IPS DF 6.9 (cell line): ENCODE results near the gene WNT4.

Experiments
- DNase-seq: peaks from one replicate; pipeline ENCODE4 v3.0.0-alpha.2; 2013; ENCODE audit warnings: low read depth, low spot score
- H3K27ac ChIP-seq: one replicate; pipeline ENCODE4 v1.5.1; 2013; ENCODE audit warnings: low read length, control low read depth
- H3K27me3 ChIP-seq: 2 replicates; pipeline ENCODE4 v1.6.1; 2013; ENCODE audit warnings: mild to moderate bottlenecking, low read length; ENCODE audit not compliant: control insufficient read depth, insufficient read depth
- H3K36me3 ChIP-seq: 2 replicates; pipeline ENCODE4 v1.6.1; 2013; ENCODE audit warnings: low read length; ENCODE audit not compliant: control insufficient read depth, insufficient read depth
- H3K4me1 ChIP-seq: 2 replicates; pipeline ENCODE4 v1.6.1; 2013; ENCODE audit warnings: low read length; ENCODE audit not compliant: control insufficient read depth, insufficient read depth
- H3K4me3 ChIP-seq: 2 replicates; pipeline ENCODE4 v1.5.1; 2013; ENCODE audit warnings: mild to moderate bottlenecking, low read length
- H3K9me3 ChIP-seq: 2 replicates; pipeline ENCODE4 v1.6.1; 2013; ENCODE audit warnings: low read length, inconsistent platforms; ENCODE audit not compliant: control insufficient read depth, insufficient read depth
- WGBS: extraction: QIAGEN DNeasy Blood & Tissue Kit; methylation state at CpG from one replicate; pipeline ENCODE4 v1.1.7; 2013; ENCODE audit warnings: mixed read lengths, missing lambda C conversion rate; ENCODE audit not compliant: insufficient read length, insufficient coverage; 5-methylcytosine and 5-hydroxymethylcytosine counted together

WNT4 gene

DNA sequence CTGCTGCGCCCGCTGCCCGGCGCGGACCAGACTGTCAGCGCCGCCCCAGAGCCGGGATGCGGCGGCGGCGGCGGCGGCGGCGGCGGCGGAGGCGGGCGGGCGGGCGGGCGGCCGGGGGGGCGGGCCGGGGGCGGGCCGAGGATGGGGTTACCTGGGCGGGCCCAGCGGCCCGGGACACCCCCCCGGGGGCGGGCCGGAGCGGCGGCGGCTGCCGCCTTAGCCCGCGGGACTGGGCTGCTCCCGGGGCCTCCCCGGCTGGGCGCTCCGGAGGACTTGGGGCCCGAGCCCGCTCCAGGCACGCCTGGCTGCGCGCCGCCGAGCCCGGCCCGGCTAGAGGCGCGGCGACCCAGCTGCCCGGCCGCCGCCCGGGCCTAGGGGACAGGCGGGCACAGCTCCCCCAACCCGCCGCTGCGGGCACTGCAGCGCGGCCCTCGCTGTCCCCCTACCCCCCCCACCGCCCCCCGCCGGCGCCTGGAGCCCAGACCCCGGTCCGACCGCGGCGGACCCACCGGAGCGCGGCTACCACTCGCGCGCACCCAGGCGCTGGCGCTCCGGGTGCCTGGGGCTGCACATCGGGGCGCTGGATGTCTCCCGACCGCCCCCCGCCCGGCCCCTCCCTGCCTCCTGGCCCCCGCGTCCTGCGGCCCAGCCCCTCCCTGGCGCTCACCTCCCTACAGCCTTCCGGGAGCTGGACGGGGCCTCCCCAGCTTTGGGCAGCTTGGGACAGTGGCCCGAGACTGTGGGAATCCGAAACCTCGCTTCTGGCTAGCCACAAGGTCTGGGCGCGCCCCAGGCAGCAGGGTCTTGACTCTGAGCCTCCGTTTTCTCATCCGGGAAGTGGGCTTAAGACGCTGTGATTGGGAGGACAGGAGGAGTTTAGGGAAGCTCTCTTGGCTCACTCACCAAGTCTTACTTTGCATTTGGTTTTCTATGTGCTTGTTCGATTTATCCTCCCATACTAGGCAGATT is at the start of gene WNT4:
Gene WNT4, minus strand, starts transcription at position 33 of the 969 bp plus-strand sequence. CDS start 175 bp downstream, outside the sequence.
- peaks cover 8% of the 10 kb centered on the region for H3K27me3 ChIP-seq
- no peaks in the 10 kb centered on the region for H3K9me3 ChIP-seq
- DNase-seq: no peak
- no peak within 1 kb of the TSS for H3K27ac ChIP-seq
- peak within 1 kb of the TSS; percentile 49; the same call in 1 of the 2 replicates for H3K4me3 ChIP-seq
- WGBS: no CpG with 5 or more reads among the region's 106 CpGs
- peaks cover 3% of the 10 kb centered on the region for H3K4me1 ChIP-seq
- H3K36me3 ChIP-seq: no peaks in the 10 kb centered on the region

DNA sequence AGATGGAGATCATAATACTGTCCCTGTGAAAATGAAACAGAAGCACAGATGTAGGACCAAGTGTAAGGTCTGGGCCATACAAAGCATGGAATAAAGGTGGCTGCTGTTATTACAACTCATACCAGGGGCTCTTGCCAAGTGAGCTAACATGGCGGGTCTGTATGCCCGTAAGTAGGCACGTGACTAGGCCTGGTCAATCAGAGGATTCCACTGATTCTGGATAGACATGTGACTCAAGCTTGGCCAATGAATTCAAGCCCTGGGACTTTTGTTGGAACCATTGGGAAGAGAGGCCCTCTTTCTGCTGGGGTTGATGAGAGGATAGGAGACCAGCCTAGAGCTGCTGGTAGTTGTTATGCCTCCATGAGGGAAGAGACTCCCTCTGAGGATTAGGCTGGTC is 47.8 kb upstream of the WNT4 start:
- Histone ChIP-seq H3K36me3 (no peaks in the 10 kb centered on the region), H3K27ac (no peak overlapping the region), H3K4me1 (no peaks in the 10 kb centered on the region), H3K4me3 (no peak overlapping the region), H3K9me3 (no peaks in the 10 kb centered on the region), H3K27me3 (no peaks in the 10 kb centered on the region)
- WGBS: no CpG with 5 or more reads among the region's 3 CpGs
- DNase-seq: no peak

DNA sequence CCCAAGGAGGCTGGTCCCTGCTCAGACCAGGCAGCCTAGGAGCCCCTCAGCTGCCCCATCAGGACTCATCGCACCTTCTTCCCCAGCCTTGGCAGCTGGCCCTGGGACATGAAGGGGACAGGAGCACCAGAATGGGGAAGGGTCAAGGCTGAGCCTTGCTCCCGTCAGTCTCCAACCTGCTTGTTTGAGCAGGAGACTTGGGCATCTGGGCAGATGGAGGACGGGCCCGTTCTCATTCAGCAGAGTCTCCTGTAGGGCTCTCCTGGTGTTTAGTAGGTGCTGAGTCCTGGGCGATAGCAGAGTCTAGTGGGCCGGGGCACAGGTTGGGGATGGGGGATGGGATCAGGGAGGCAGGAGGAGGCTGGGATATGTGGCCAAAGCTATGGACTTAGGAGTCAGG is 47.4 kb upstream of the WNT4 start:
- no peaks in the 10 kb centered on the region for H3K27me3 ChIP-seq
- no peak for DNase-seq
- no peaks in the 10 kb centered on the region for H3K9me3 ChIP-seq
- H3K36me3 ChIP-seq: no peaks in the 10 kb centered on the region
- no peak overlapping the region for H3K4me3 ChIP-seq
- no peaks in the 10 kb centered on the region for H3K4me1 ChIP-seq
- WGBS: no CpG with 5 or more reads among the region's 6 CpGs
- H3K27ac ChIP-seq: no peak overlapping the region

DNA sequence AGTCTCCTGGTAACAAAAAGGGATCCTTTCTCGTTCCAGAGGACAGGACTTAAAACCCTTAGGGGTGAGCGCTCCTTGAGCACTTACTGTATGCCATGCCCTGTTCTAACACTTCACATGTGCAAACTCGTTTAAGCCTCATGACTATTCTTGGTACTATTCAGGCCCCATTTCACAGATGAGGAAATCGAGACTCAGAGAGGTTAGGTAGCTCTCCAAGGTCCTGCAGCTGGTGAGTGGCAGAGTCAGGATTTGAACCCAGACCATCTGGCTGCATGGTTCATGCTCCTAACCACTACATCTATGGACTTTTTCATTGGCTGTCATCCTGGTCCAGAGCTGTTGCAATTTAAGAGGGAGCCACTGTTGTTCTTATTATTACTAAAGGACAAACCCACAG is 46.7 kb upstream of the WNT4 start:
- Histone ChIP-seq H3K9me3 (no peaks in the 10 kb centered on the region), H3K36me3 (no peaks in the 10 kb centered on the region), H3K27ac (no peak overlapping the region), H3K4me1 (no peaks in the 10 kb centered on the region), H3K27me3 (no peaks in the 10 kb centered on the region), H3K4me3 (no peak overlapping the region)
- no peak for DNase-seq
- WGBS: no CpG with 5 or more reads among the region's 4 CpGs

DNA sequence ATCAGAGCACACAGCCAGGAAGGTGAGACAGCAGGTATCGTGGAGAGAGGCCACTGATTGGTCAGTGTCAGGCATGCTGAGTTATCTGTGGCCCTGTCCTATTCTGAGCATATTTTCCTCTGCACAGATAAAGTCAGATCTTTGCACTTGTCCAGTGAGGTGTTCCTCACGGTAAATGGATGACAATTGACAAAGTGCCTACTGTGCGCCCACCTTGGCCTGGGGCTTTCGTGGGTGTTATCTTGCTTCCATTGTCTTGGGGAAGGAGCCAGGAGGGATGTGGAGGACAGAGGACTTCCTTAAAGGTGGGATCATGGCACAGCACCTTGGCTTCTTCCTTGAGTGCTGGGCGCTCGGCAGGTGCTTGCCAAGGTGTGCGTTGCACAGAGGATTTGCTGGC is 46.0 kb upstream of the WNT4 start:
- no peak for DNase-seq
- WGBS: no CpG with 5 or more reads among the region's 7 CpGs
- Histone ChIP-seq H3K4me3 (no peak overlapping the region), H3K27me3 (no peaks in the 10 kb centered on the region), H3K4me1 (no peaks in the 10 kb centered on the region), H3K36me3 (no peaks in the 10 kb centered on the region), H3K27ac (no peak overlapping the region), H3K9me3 (no peaks in the 10 kb centered on the region)

DNA sequence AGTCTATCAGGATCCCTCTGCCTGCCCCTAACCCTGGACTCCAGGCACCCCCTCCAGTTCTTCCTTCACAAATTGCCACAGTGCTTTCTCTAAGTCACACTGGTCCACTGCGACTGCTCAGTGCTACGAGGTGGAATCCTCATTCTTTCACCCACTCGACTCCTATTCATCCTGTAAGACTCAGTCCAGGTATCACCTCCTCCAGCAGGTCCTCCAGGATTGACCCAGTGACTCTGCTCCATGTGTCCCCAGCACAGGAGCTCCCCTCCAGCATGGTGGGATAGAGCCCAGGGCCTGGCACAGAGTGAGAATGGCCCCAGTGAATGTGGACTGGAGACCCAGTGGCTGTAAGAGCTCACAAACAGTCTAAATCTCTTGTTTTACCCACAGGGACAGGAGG is 45.5 kb upstream of the WNT4 start:
- DNase-seq: no peak
- Histone ChIP-seq H3K36me3 (no peaks in the 10 kb centered on the region), H3K27me3 (no peaks in the 10 kb centered on the region), H3K4me3 (no peak overlapping the region), H3K27ac (no peak overlapping the region), H3K4me1 (no peaks in the 10 kb centered on the region), H3K9me3 (no peaks in the 10 kb centered on the region)
- WGBS: no CpG with 5 or more reads among the region's 3 CpGs

DNA sequence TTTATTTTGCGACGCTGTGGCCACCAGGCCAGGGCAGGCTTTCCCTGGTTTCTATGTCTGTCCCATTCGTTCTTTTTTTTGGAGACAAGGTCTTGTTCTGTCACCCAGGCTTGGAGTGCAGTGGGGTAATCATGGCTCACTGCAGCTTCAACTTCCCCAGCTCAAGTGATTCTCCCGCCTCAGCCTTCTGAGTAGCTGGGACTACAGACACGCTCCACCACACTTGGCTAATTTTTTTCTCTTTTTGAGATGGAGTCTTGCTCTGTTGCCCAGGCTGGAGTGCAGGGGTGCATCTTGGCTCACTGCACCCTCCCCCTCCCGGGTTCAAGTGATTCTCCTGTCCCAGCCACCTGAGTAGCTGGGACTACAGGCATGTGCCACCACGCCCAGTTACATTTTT is 43.4 kb upstream of the WNT4 start:
- DNase-seq: no peak
- H3K36me3 ChIP-seq: no peaks in the 10 kb centered on the region
- WGBS: no CpG with 5 or more reads among the region's 7 CpGs
- H3K9me3 ChIP-seq: no peaks in the 10 kb centered on the region
- no peak overlapping the region for H3K27ac ChIP-seq
- H3K27me3 ChIP-seq: no peaks in the 10 kb centered on the region
- no peak overlapping the region for H3K4me3 ChIP-seq
- H3K4me1 ChIP-seq: no peaks in the 10 kb centered on the region

DNA sequence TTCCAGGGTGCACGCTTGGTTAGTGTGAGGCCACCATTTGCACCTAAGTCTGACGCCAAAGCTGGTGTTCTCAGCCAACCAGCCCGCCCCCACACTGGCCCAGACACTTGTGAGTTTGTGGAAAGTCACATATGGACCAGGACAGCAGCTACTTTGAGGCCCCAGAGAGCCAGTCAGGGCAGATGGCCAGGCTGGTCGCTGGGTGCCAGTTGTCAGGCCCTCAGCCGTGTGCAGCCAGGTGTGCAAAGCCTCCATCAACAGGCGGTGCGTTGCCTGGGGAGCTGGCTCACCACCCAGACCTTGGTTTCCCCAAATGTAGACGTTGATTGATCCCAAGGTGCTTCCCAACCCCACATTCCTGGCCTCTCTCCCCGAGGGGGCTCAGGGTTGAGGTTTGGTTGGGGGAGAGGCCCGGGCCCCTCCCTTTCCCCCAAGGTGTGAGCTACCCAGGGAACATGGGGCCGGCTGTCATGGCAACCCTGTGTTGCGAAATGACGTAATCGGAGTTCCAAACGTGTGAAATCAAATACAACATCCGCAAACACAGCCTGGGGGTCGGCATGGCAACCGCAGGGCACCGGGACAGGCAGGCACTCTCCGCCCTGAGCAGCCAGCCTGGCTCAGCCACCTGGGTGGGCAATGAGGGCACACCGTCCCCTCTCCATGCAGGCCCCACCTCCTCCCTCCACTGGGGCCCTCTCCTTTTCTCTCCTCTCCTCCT is 42.2 kb upstream of the WNT4 start:
- no peak for DNase-seq
- H3K27me3 ChIP-seq: no peaks in the 10 kb centered on the region
- no peaks in the 10 kb centered on the region for H3K9me3 ChIP-seq
- H3K27ac ChIP-seq: no peak overlapping the region
- no peaks in the 10 kb centered on the region for H3K36me3 ChIP-seq
- WGBS: no CpG with 5 or more reads among the region's 21 CpGs
- no peaks in the 10 kb centered on the region for H3K4me1 ChIP-seq
- no peak overlapping the region for H3K4me3 ChIP-seq

DNA sequence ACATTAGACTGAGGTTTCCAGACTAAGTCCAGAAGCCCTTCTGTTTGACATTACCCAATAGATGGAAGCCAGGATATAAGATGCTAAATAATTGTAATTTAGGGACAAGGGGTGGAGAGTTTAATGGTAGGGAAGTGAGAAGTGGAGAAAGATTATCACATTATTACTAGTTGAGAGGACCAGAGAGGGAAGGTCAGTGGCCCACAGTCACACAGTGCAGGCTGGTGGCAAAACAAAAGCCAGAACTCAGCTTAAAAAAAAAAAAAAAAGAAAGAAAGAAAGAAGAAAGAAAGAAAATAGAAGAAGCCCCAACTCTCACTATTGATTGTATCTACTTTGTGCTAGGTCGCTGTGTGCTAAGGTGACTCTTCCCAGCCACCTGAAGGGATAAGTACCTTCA is 41.6 kb upstream of the WNT4 start:
- DNase-seq: no peak
- no CpG with 5 or more reads among the region's 1 CpG for WGBS
- Histone ChIP-seq H3K36me3 (no peaks in the 10 kb centered on the region), H3K9me3 (no peaks in the 10 kb centered on the region), H3K4me1 (no peaks in the 10 kb centered on the region), H3K4me3 (no peak overlapping the region), H3K27me3 (no peaks in the 10 kb centered on the region), H3K27ac (no peak overlapping the region)

DNA sequence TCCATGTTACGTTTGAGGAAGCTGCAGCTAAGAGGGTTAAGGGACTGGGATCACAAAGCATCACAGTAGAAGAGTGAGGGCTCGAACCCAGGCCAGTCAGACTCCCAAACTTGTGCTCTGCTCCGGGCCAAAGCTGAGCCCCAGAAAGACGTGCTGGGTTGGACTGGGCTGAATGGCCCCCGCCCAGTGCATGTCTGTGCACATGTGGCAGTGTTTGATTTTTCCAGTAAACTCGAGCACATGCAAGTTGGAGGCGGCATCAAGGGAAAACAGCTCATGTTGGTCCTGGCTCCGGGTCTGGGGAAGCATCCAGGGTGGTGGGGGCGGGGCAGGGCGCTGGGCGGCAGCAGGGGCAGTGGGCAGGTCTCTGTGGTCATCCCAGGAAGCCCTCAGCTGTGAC is 39.8 kb upstream of the WNT4 start:
- no peak overlapping the region for H3K4me3 ChIP-seq
- H3K4me1 ChIP-seq: no peaks in the 10 kb centered on the region
- no CpG with 5 or more reads among the region's 11 CpGs for WGBS
- H3K27ac ChIP-seq: no peak overlapping the region
- DNase-seq: no peak
- H3K9me3 ChIP-seq: no peaks in the 10 kb centered on the region
- no peaks in the 10 kb centered on the region for H3K27me3 ChIP-seq
- no peaks in the 10 kb centered on the region for H3K36me3 ChIP-seq
